H1 (cell line): ENCODE measurements around the gene KRTAP12-4. TPM values are rescaled to one million over a fixed set of nuclear protein-coding genes. Genes with fewer than 3 reads are reported as not detected.

Experiments used
- ATF3 ChIP-seq: IDR thresholded peaks from 2 replicates; pipeline ENCODE4 v1.6.1; 2011; ENCODE audit warnings: low read depth, mild to moderate bottlenecking, low read length; ENCODE audit not compliant: insufficient read depth
- BACH1 ChIP-seq: IDR thresholded peaks from 2 replicates; pipeline ENCODE4 v1.6.1; 2012; ENCODE audit warnings: low read length, improper control_type of control experiment
- CTCF ChIP-seq, 3 experiments: IDR thresholded peaks; 1 replicate in 2 of 3; 2 replicates in 1 of 3; pipeline versions ENCODE4 v1.5.1 to v1.6.1; 2011; ENCODE audit warnings: low read length in 3 of 3, mild to moderate bottlenecking in 3 of 3, inconsistent platforms in 2 of 3, low read depth in 1 of 3, moderate library complexity in 1 of 3; ENCODE audit not compliant: insufficient read depth in 1 of 3; ENCODE audit errors: control extremely low read depth in 1 of 3
- POU5F1 ChIP-seq: IDR thresholded peaks from 2 replicates; pipeline ENCODE4 v1.6.1; 2011; ENCODE audit warnings: low read depth, mild to moderate bottlenecking, low read length, moderate library complexity
- polyA plus RNA-seq, 7 experiments: library from polyadenylated mRNA; depleted of rRNA in 3 of 7; stranded (reverse) in 5 of 7; unstranded in 2 of 7; fragments of >200 nt in 5 of 7; fragments of 200-250 nt in 2 of 7; gene quantifications; 1 replicate in 5 of 7; 2 replicates in 1 of 7; 4 replicates in 1 of 7; pipeline versions ENCODE4 v1.2.1 to v1.2.3, GENCODE V29; 2011 to 2013; ENCODE audit warnings: missing spikeins in 2 of 7, mixed read lengths in 2 of 7
- total RNA-seq: library from RNA; stranded (reverse); fragmentation: NEBNext Ultra II Directional; extraction: Animal tissue kit (Norgen Biotek cat#: 25700); gene quantifications from 2 replicates; pipeline ENCODE4 v1.2.1, GENCODE V29; 2021

KRTAP12-4 gene
- total and polyA plus RNA-seq, 2 of the 8 experiments (the other 6 are each of a cell fraction or from before 2014, with no cell fraction given), result not detected

- no peak for TF ChIP-seq CTCF (IDR thresholded peaks at IDR 0.05; ENCODE audit: control extremely low read depth in 1 of 3, insufficient read depth in 1 of 3, low read depth in 1 of 3, low read length in 3 of 3)
- no peak for TF ChIP-seq ATF3
- no peak for TF ChIP-seq BACH1
- TF ChIP-seq POU5F1, result no peak
These were observed 45.3 kb downstream of the KRTAP12-4 start (continued) for GRCh38 chr21:44609193-44609592.
